AG09319 (cell line): ENCODE measurements around the gene OSBP2.
"Not testable (repeated sequence)": the region's sequence is repeated elsewhere in the genome, so short reads cannot be mapped to it uniquely, and the experiment has no call there.

Experiments used
- DNase-seq: peaks from one replicate; pipeline ENCODE4 v3.0.0-alpha.2; 2010; ENCODE audit warnings: low read depth; ENCODE audit errors: extremely low read depth
- CTCF ChIP-seq: IDR thresholded peaks from 2 replicates; pipeline ENCODE4 v1.5.1; 2011; ENCODE audit warnings: low read depth, mild to moderate bottlenecking, inconsistent platforms, low read length, moderate library complexity

OSBP2 gene

GRCh38 chr22:30667494-30668385 lies 26.9 kb upstream of the OSBP2 start, which contains the start of gene DUSP18:
DUSP18 (minus strand) TSS chr22:30667875; CDS start chr22:30664003, 3,872 bp downstream.
- TF ChIP-seq CTCF: peak; percentile 30
- peak; percentile 74 for DNase-seq

- no peak for DNase-seq
Observed at GRCh38 chr22:30668386-30668710, 26.3 kb upstream of the OSBP2 start.

DNA sequence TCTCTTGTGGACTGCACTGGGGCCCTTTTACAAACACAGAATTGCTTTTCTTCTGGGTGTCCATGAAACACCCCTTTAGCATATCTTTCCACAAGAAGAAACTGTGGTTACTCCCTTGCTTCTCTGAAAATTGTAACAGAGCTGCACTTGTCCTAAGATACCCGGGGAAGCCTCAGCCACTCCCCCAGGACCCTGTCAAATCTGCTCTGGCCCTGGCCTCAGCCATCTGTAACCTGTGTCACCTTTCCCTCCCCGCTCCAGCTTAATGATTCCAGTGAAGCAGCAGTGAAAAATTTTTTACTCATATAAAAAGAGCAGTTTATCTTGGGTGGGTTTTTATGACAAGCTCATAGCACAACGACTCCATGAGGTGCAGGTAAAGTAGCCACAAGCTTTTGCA lies 23.6 kb upstream of the OSBP2 start:
- no peak for DNase-seq

More at GRCh38 chr22:30668386-30668710, 26.3 kb upstream of the OSBP2 start:
- TF ChIP-seq CTCF: no peak

GRCh38 chr22:30673136-30673535 lies 21.5 kb upstream of the OSBP2 start:
- TF ChIP-seq CTCF: no peak
- DNase-seq: no peak

More for the DNA sequence above, 23.6 kb upstream of the OSBP2 start:
- TF ChIP-seq CTCF: no peak

- no peak for TF ChIP-seq CTCF
Observed at GRCh38 chr22:30674482-30674881, 20.2 kb upstream of the OSBP2 start.

DNA sequence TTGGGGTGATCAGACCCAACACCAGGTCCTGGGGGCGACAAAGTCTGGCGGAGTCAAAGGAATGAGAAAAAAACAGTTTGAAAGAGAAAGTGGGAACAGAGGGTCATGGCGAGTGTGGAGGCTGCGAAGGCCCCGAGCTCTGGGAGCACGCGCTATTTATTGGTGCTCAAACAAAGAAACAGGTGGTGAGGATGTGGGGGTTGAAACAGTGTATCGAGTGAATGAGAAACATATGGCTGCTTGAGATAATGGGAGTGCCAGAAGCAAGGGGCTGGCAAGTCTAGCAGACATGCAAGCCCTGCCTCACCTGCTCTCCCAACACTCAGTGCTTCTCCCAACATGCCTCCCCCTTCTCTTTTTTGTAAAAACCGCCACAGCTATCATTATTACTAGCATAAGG lies 19.2 kb upstream of the OSBP2 start:
- no peak for DNase-seq
- no peak for TF ChIP-seq CTCF

More at GRCh38 chr22:30674482-30674881, 20.2 kb upstream of the OSBP2 start:
- no peak for DNase-seq

GRCh38 chr22:30676565-30676964 lies 18.1 kb upstream of the OSBP2 start:
- DNase-seq: not testable (repeated sequence)

DNA sequence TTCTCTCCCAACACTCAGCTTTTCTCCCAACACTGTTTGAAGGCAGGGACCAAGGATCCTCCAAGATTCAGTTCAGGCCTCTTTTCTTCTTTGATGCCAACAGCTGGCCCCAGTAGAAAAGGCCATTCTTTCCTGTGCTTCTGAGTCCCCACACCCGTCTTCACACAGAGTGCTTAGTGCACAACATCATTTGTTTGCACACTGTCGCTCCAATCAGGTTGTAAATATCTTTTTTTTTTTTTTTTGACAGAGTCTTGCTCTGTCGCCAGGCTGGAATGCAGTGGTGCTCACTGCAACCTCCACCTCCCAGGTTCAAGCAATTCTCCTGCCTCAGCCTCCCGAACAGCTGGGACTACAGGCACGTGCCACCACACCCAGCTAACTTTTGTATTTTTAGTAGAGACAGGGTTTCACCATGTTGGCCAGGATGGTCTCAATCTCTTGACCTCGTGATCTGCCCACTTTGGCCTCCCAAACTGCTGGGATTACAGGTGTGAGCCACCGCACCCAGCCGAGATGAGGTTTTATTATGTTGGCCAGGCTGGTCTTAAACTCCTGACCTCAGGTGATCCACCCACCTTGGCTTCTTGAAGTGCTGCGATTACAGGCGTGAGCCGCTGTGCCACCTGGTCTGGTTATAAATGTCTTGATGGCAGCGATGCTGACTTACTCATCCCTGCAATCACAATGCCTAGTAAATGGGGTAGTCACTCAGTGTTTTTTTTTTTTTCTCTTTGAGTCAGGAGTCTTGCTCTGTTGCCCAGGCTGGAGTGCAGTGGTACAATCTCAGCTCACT lies 14.6 kb upstream of the OSBP2 start:
- DNase-seq: not testable (repeated sequence)
